ENCODE results near the gene INAFM1.

DNA sequence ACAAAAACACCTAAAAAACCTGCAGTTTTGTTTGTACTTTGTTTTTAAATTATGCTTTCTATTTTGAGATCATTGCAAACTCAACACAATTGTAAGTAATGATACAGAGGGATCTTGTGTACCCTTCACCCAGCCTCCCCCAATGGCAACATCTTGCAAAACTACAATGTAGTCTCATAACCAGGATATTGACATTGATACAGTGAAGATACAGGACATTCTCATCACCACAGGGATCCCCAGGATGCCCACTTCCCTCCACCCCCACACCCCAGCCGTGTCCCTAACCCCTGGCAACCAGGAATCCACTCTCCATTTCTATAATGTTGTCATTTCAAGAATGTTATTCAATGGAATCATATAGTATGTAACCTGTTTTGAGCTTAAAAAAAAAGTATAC is 46.9 kb downstream of the INAFM1 start:
- TF ChIP-seq CTCF (conservative IDR thresholded peaks at IDR 0.05; ENCODE audit: low read depth, low read length) (no peak), EZH2phosphoT487 (IDR thresholded peaks at IDR 0.05; ENCODE audit: borderline replicate concordance, low read length) (no peak), EZH2 (IDR thresholded peaks at IDR 0.05; ENCODE audit: low read length, unreplicated experiment) (no peak)
